Breast epithelium (tissue), 3 donors: ENCODE measurements around the gene PTPRK.

ENCODE experiments used
- CTCF ChIP-seq, 3 donors: fragments of 450-650 bp; IDR thresholded peaks; one replicate each; pipeline ENCODE4 v1.5.1; 2016 to 2017; ENCODE audit warnings: antibody characterized with exemption in 3 of 3, mild to moderate bottlenecking in 3 of 3, moderate library complexity in 3 of 3
- POLR2A ChIP-seq: fragments of 450-650 bp; IDR thresholded peaks from one replicate; pipeline ENCODE4 v1.6.1; 2016; ENCODE audit warnings: antibody characterized with exemption, mild to moderate bottlenecking, moderate library complexity
- POLR2AphosphoS5 ChIP-seq, 3 donors: sonication (generic); formaldehyde crosslinking; IDR thresholded peaks; one replicate each; pipeline ENCODE4 v1.6.1; 2017; ENCODE audit warnings: antibody characterized with exemption in 3 of 3

GRCh38 chr6:128057946-128058345, 462.5 kb downstream of the PTPRK start:
- TF ChIP-seq CTCF (IDR thresholded peaks at IDR 0.05) (no peak), POLR2A (no peak), POLR2AphosphoS5 (IDR thresholded peaks at IDR 0.05) (no peak)
